ENCODE results near the gene CCDC9.
"Not testable (repeated sequence)": the region's sequence is repeated elsewhere in the genome, so short reads cannot be mapped to it uniquely, and the experiment has no call there.

Gene CCDC9

GRCh38 chr19:47300867-47301266 is 44.5 kb downstream of the CCDC9 start:
- DNase-seq (ENCODE audit: low read depth in 2 of 2): not testable (repeated sequence)

GRCh38 chr19:47302249-47302648 is 45.9 kb downstream of the CCDC9 start:
- no peak for DNase-seq (ENCODE audit: low read depth in 2 of 2)

- no peak for DNase-seq (ENCODE audit: low read depth in 2 of 2)
Measured at GRCh38 chr19:47303966-47304365, 47.6 kb downstream of the CCDC9 start.

- peak; percentile 41 to 57 for DNase-seq (ENCODE audit: low read depth in 2 of 2)
Measured at GRCh38 chr19:47305309-47305751, 49.0 kb downstream of the CCDC9 start.

- no peak for DNase-seq (ENCODE audit: low read depth in 2 of 2)
Measured at GRCh38 chr19:47306303-47306702, 50.0 kb downstream of the CCDC9 start.

GRCh38 chr19:47309038-47309437 is 52.7 kb downstream of the CCDC9 start:
- DNase-seq (ENCODE audit: low read depth in 2 of 2): no peak

- DNase-seq (ENCODE audit: low read depth in 2 of 2): no peak
Measured at GRCh38 chr19:47309608-47310007, 53.3 kb downstream of the CCDC9 start, which contains the start of gene C5AR1. C5AR1 (plus strand) TSS chr19:47309861; CDS start chr19:47309896, 35 bp downstream.

- DNase-seq (ENCODE audit: low read depth in 2 of 2): no peak
Measured at GRCh38 chr19:47310323-47310722, 54.0 kb downstream of the CCDC9 start.

- DNase-seq (ENCODE audit: low read depth in 2 of 2): no peak
Measured at GRCh38 chr19:47310819-47311218, 54.5 kb downstream of the CCDC9 start.

- no peak for DNase-seq (ENCODE audit: low read depth in 2 of 2)
Measured at GRCh38 chr19:47312366-47313006, 56.2 kb downstream of the CCDC9 start.

GRCh38 chr19:47313754-47314295 is 57.5 kb downstream of the CCDC9 start:
- DNase-seq (ENCODE audit: low read depth in 2 of 2): no peak

GRCh38 chr19:47315125-47315821 is 58.9 kb downstream of the CCDC9 start:
- peak in 1 of 2 donors; percentile 30 for DNase-seq (ENCODE audit: low read depth in 2 of 2)

- no peak for DNase-seq (ENCODE audit: low read depth in 2 of 2)
Measured at GRCh38 chr19:47316513-47316912, 60.2 kb downstream of the CCDC9 start.

- DNase-seq (ENCODE audit: low read depth in 2 of 2): no peak
Measured at GRCh38 chr19:47319923-47320871, 63.9 kb downstream of the CCDC9 start.
